Smooth muscle cell (in vitro differentiated cells): ENCODE measurements around the gene SLC39A11. TPM values are rescaled to one million over a fixed set of nuclear protein-coding genes. Genes with fewer than 3 reads are reported as not detected.
A peak's percentile ranks its signal among the peaks of the same experiment; 100 is the strongest.

Source experiments
- DNase-seq: peaks from one replicate; lab custom pipeline; 2025; ENCODE audit not compliant: unreplicated experiment; lab: John Stamatoyannopoulos, UW
- H2AFZ ChIP-seq: fragments of 200-600 bp; sonication (generic); 2 replicates; pipeline ENCODE4 v1.6.0; 2016; ENCODE audit warnings: antibody characterized with exemption, low read depth, mild to moderate bottlenecking
- H3F3A ChIP-seq: fragments of 200-600 bp; sonication (generic); 2 replicates; pipeline ENCODE4 v1.6.0; 2017; ENCODE audit warnings: antibody characterized with exemption, low read depth
- H3K27ac ChIP-seq: fragments of 200-600 bp; sonication (generic); 2 replicates; pipeline ENCODE4 v1.5.1; 2016; ENCODE audit warnings: low read depth, mild to moderate bottlenecking
- H3K27me3 ChIP-seq: fragments of 200-600 bp; sonication (generic); 2 replicates; pipeline ENCODE4 v1.6.1; 2016; ENCODE audit warnings: low read depth, mild to moderate bottlenecking
- H3K36me3 ChIP-seq: fragments of 200-600 bp; sonication (generic); 2 replicates; pipeline ENCODE4 v1.5.1; 2016; ENCODE audit warnings: low read depth
- H3K4me1 ChIP-seq: fragments of 200-600 bp; sonication (generic); 2 replicates; pipeline ENCODE4 v1.5.1; 2016; ENCODE audit warnings: low read depth
- H3K4me2 ChIP-seq: fragments of 200-600 bp; sonication (generic); 2 replicates; pipeline ENCODE4 v1.6.0; 2016; ENCODE audit warnings: mild to moderate bottlenecking
- H3K4me3 ChIP-seq: fragments of 200-600 bp; sonication (generic); 2 replicates; pipeline ENCODE4 v1.5.1; 2016; ENCODE audit warnings: mild to moderate bottlenecking
- H3K79me2 ChIP-seq: fragments of 200-600 bp; sonication (generic); 2 replicates; pipeline ENCODE4 v1.6.0; 2016; ENCODE audit warnings: low read depth, mild to moderate bottlenecking
- H3K9ac ChIP-seq: fragments of 200-600 bp; sonication (generic); 2 replicates; pipeline ENCODE4 v1.6.0; 2016; ENCODE audit warnings: low read depth
- H3K9me3 ChIP-seq: fragments of 200-600 bp; sonication (generic); replicated peaks from 2 replicates; pipeline ENCODE4 v1.5.1; 2016; ENCODE audit warnings: low read depth
- H4K20me1 ChIP-seq: fragments of 200-600 bp; sonication (generic); 2 replicates; pipeline ENCODE4 v1.6.0; 2016; ENCODE audit warnings: low read depth
- WGBS: methylation state at CpG from one replicate; pipeline ENCODE4 v1.1.7; 2016; ENCODE audit warnings: low lambda C conversion rate; 5-methylcytosine and 5-hydroxymethylcytosine counted together
- polyA plus RNA-seq: library from polyadenylated mRNA; unstranded; fragments of >200 nt; fragmentation: Nextera tagmentation; extraction: Ambion mirVana; gene quantifications from 2 replicates; pipeline ENCODE4 v1.2.1, GENCODE V29; 2016
- total RNA-seq: library from RNA; depleted of rRNA; stranded (reverse); fragments of >200 nt; gene quantifications from 2 replicates; pipeline ENCODE4 v1.2.3, GENCODE V29; 2014
- TF ChIP-seq, protein P1 (sequence below): fragments of 200-600 bp; sonication (generic); IDR thresholded peaks from 2 replicates; pipeline ENCODE4 v1.5.1; 2017; ENCODE audit warnings: borderline replicate concordance, mild to moderate bottlenecking, antibody characterized with exemption; ENCODE audit not compliant: insufficient read depth, poor library complexity, severe bottlenecking

The SLC39A11 gene
- total and polyA plus RNA-seq, 2 experiments from 2014 or later: 9.2 to 36.7 TPM

DNA sequence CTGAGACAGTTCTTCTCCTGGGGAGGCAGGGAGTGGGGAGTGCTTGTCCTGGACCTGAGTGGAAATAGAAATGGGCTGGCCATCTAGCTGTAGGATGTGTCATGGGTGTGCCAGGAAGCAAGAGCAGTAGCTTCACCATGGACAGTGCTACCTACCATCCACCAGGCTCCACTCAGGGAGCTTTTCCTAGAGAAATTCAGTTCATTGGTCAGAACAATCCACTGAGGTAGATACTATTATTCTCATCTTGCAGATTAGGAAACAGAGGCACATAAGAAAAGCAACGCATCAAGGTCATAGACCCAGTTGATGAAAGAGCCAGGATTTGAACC lies 372.0 kb downstream of the SLC39A11 start:
- TF ChIP-seq, protein P1, sequence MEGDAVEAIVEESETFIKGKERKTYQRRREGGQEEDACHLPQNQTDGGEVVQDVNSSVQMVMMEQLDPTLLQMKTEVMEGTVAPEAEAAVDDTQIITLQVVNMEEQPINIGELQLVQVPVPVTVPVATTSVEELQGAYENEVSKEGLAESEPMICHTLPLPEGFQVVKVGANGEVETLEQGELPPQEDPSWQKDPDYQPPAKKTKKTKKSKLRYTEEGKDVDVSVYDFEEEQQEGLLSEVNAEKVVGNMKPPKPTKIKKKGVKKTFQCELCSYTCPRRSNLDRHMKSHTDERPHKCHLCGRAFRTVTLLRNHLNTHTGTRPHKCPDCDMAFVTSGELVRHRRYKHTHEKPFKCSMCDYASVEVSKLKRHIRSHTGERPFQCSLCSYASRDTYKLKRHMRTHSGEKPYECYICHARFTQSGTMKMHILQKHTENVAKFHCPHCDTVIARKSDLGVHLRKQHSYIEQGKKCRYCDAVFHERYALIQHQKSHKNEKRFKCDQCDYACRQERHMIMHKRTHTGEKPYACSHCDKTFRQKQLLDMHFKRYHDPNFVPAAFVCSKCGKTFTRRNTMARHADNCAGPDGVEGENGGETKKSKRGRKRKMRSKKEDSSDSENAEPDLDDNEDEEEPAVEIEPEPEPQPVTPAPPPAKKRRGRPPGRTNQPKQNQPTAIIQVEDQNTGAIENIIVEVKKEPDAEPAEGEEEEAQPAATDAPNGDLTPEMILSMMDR: no peak
- H3K79me2 ChIP-seq: no peaks in the 10 kb centered on the region
- no peaks in the 10 kb centered on the region for H3K27me3 ChIP-seq
- DNase-seq: no peak
- no peaks in the 10 kb centered on the region for H4K20me1 ChIP-seq
- WGBS: 100% methylated on average over 1 of the region's 1 CpG
- H3K4me2 ChIP-seq: no peak overlapping the region
- H3K4me3 ChIP-seq: no peak overlapping the region
- no peaks in the 10 kb centered on the region for H3K36me3 ChIP-seq
- no peak overlapping the region for H3K27ac ChIP-seq
- H3K4me1 ChIP-seq: peaks cover 7% of the 10 kb centered on the region
- no peak overlapping the region for H2AFZ ChIP-seq
- H3K9ac ChIP-seq: no peak overlapping the region
- H3K9me3 ChIP-seq: no peaks in the 10 kb centered on the region
- H3F3A ChIP-seq: peaks cover 4% of the 10 kb centered on the region

DNA sequence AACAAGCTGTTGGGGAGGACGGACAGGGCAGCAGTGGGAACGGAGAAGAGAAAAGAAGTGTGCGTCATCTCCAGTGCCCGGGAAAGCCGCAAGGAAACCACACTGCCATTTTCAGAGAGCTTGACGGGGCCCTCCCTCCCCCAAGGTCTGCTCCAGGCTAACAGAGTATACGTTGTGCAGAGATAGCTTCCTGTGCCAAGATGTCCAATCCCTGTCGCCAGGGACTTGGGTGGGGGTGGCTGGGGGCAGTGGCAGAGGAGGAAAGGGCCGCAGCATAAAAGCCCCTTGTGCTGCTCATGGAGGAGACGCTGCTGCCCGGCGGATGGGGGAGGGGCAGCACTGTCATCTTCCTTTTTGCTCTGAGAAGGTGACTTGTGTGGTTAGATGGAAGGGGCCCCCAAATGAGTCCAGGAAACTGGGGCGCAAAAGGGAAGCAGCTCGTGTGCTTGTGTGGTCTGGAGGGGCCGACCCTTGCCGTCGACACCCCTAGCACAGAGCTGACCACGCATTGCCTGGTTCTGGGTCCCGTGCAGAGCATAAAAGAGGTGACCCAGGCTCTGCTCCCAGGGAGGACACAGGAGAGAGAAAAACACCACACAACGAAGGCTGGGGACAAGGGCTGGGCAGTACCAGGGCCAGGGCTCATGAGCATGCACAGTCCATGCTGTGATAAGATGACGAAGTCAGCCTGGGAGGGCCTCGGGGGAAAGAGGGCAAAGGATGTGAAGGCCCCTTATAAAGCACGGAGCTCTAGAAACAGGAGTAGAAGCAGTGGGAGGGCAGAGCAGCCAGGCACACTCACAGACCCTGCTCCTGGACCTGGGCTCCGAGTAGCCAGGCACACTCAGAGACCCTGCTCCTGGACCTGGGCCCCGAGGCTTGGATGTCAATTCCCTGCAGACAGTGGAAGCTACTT lies 372.7 kb downstream of the SLC39A11 start:
- peaks cover 4% of the 10 kb centered on the region for H3F3A ChIP-seq
- no peak for DNase-seq
- no peaks in the 10 kb centered on the region for H3K9me3 ChIP-seq
- H3K4me3 ChIP-seq: no peak overlapping the region
- no peaks in the 10 kb centered on the region for H4K20me1 ChIP-seq
- no peak overlapping the region for H3K4me2 ChIP-seq
- TF ChIP-seq, protein P1: no peak
- no peaks in the 10 kb centered on the region for H3K79me2 ChIP-seq
- WGBS: 71% methylated on average over 25 of the region's 25 CpGs
- H2AFZ ChIP-seq: no peak overlapping the region
- H3K36me3 ChIP-seq: no peaks in the 10 kb centered on the region
- H3K27ac ChIP-seq: peak overlapping the region; percentile 42
- H3K4me1 ChIP-seq: peaks cover 7% of the 10 kb centered on the region
- H3K27me3 ChIP-seq: no peaks in the 10 kb centered on the region
- H3K9ac ChIP-seq: no peak overlapping the region

DNA sequence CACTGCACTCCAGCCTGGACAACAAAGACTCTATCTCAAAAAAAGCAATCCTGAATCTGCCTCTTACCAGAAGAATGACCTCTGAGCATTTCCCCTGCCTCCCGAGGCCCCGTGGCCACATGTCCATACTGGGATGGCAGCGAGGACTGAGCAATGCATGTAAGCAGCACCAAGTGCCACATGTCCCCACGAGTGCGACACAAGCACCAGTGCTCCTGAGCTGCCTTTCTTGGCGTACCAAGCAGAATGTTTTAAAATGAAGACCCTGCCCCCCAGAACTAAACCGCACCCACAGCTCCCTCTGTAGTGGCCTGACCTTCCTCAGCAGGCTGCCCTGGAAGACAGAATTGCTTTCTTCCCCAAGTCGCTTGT lies 373.3 kb downstream of the SLC39A11 start:
- no peaks in the 10 kb centered on the region for H4K20me1 ChIP-seq
- no peaks in the 10 kb centered on the region for H3K9me3 ChIP-seq
- 91% methylated on average over 8 of the region's 8 CpGs for WGBS
- no peaks in the 10 kb centered on the region for H3K27me3 ChIP-seq
- no peak overlapping the region for H3K9ac ChIP-seq
- H2AFZ ChIP-seq: no peak overlapping the region
- H3K27ac ChIP-seq: peak overlapping the region; percentile 42
- no peak overlapping the region for H3K4me3 ChIP-seq
- no peaks in the 10 kb centered on the region for H3K79me2 ChIP-seq
- no peak for DNase-seq
- H3K4me1 ChIP-seq: peaks cover 7% of the 10 kb centered on the region
- TF ChIP-seq, protein P1: no peak
- no peak overlapping the region for H3K4me2 ChIP-seq
- H3F3A ChIP-seq: peaks cover 4% of the 10 kb centered on the region
- no peaks in the 10 kb centered on the region for H3K36me3 ChIP-seq

DNA sequence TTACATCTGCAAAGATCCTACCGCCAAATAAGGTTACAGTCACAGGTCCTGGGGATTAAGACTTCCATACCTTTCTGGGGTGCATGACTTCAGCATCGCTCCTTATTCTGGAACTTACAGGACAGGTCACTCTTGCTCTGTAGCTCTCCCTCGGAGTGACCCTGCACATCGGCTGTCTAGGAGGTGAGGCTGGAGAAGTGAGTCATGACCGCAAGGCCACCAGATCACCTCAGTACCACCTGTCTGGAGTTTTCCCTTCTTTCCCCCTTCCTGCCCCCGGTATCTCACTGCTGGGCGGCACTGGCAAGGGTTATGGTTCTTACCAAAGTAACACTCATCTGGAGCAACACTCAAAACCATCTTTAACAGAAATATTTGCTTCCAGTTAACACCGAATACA lies 374.8 kb downstream of the SLC39A11 start:
- Histone ChIP-seq H3K4me2 (no peak overlapping the region), H3K27ac (peak overlapping the region; percentile 94), H3K4me1 (peaks cover 7% of the 10 kb centered on the region), H4K20me1 (no peaks in the 10 kb centered on the region), H3K9ac (peak overlapping the region; percentile 62), H3K36me3 (no peaks in the 10 kb centered on the region), H3F3A (no peaks in the 10 kb centered on the region), H3K27me3 (no peaks in the 10 kb centered on the region), H2AFZ (no peak overlapping the region), H3K9me3 (no peaks in the 10 kb centered on the region), H3K79me2 (no peaks in the 10 kb centered on the region), H3K4me3 (no peak overlapping the region)
- TF ChIP-seq, protein P1: no peak
- WGBS: 80% methylated on average over 8 of the region's 8 CpGs
- DNase-seq: no peak
